Brain pericyte (primary cell): ENCODE results near the gene SCAANT1.

Experiments
- DNase-seq: peaks from one replicate; pipeline ENCODE4 v3.0.0-alpha.2; 2012; ENCODE audit warnings: low read depth, low spot score

SCAANT1 gene

GRCh38 chr3:63911873-63912767, at the start of gene SCAANT1:
SCAANT1 (minus strand) TSS chr3:63912383.
- peak; percentile 67 for DNase-seq

- no peak for DNase-seq
Observed at GRCh38 chr3:63961891-63962290, 49.7 kb upstream of the SCAANT1 start.

GRCh38 chr3:63960048-63960711, 48.0 kb upstream of the SCAANT1 start:
- DNase-seq, result no peak

- no peak for DNase-seq
Observed at GRCh38 chr3:63959146-63959545, 47.0 kb upstream of the SCAANT1 start.

GRCh38 chr3:63955830-63956545, 43.8 kb upstream of the SCAANT1 start:
- DNase-seq, result no peak

- no peak for DNase-seq
Observed at GRCh38 chr3:63955036-63955650, 43.0 kb upstream of the SCAANT1 start.

- no peak for DNase-seq
Observed at GRCh38 chr3:63954182-63954581, 42.0 kb upstream of the SCAANT1 start.

- DNase-seq, result no peak
Observed at GRCh38 chr3:63952248-63952594, 40.0 kb upstream of the SCAANT1 start.

- no peak for DNase-seq
Observed at GRCh38 chr3:63951492-63952247, 39.5 kb upstream of the SCAANT1 start.

GRCh38 chr3:63950698-63951097, 38.5 kb upstream of the SCAANT1 start:
- DNase-seq, result no peak

GRCh38 chr3:63949005-63949404, 36.8 kb upstream of the SCAANT1 start:
- DNase-seq, result no peak

- no peak for DNase-seq
Observed at GRCh38 chr3:63947594-63947993, 35.4 kb upstream of the SCAANT1 start.

- no peak for DNase-seq
Observed at GRCh38 chr3:63946753-63947152, 34.6 kb upstream of the SCAANT1 start.

GRCh38 chr3:63945558-63946096, 33.4 kb upstream of the SCAANT1 start:
- DNase-seq, result no peak

- no peak for DNase-seq
Observed at GRCh38 chr3:63943678-63944077, 31.5 kb upstream of the SCAANT1 start.

- no peak for DNase-seq
Observed at GRCh38 chr3:63942528-63942927, 30.3 kb upstream of the SCAANT1 start.

- DNase-seq, result no peak
Observed at GRCh38 chr3:63940389-63940757, 28.2 kb upstream of the SCAANT1 start.

- no peak for DNase-seq
Observed at GRCh38 chr3:63937661-63938651, 25.8 kb upstream of the SCAANT1 start.

- no peak for DNase-seq
Observed at GRCh38 chr3:63936925-63937324, 24.7 kb upstream of the SCAANT1 start.
